ENCODE measurements around the gene PLEKHG1.

DNA sequence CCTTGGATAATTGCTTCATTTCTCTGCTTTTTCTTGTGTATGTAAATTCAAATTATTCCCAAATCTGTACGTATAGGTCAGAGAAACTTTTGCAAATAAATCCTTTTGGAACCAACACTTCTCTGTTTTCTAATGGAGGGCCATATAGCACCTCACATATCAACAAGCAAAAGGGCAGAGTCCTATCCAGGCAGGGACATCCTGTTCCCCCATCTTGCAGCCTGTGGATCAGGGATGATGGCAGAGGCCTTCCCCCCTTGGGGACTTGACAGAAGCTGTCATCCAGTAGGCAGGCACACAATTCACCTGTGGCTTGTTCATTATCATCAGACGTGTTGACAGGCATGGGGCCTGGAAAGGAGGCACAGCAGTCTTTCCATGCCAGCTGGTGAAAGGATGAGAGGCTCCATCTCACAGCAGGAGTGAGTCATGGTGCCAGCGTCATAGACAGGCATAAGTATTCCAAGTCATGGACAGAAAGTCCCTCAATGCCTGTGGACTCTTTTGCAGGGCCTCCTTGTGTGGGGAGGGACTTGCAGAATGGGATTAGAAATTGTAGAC, 31.8 kb upstream of the PLEKHG1 start:
- TF ChIP-seq RNF2 (IDR thresholded peaks at IDR 0.05; ENCODE audit: borderline replicate concordance, low read depth) = no peak
- TF ChIP-seq, protein P1, sequence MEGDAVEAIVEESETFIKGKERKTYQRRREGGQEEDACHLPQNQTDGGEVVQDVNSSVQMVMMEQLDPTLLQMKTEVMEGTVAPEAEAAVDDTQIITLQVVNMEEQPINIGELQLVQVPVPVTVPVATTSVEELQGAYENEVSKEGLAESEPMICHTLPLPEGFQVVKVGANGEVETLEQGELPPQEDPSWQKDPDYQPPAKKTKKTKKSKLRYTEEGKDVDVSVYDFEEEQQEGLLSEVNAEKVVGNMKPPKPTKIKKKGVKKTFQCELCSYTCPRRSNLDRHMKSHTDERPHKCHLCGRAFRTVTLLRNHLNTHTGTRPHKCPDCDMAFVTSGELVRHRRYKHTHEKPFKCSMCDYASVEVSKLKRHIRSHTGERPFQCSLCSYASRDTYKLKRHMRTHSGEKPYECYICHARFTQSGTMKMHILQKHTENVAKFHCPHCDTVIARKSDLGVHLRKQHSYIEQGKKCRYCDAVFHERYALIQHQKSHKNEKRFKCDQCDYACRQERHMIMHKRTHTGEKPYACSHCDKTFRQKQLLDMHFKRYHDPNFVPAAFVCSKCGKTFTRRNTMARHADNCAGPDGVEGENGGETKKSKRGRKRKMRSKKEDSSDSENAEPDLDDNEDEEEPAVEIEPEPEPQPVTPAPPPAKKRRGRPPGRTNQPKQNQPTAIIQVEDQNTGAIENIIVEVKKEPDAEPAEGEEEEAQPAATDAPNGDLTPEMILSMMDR (IDR thresholded peaks at IDR 0.05) = no peak
- no peak for TF ChIP-seq ESRRA (IDR thresholded peaks at IDR 0.05; ENCODE audit: borderline replicate concordance, low read length)
- no peak for TF ChIP-seq CHD4 (IDR thresholded peaks at IDR 0.05; ENCODE audit: borderline replicate concordance)
- TF ChIP-seq RFX5 (IDR thresholded peaks at IDR 0.05) = no peak
- no peak for TF ChIP-seq CEBPB (IDR thresholded peaks at IDR 0.05)
- no peak for TF ChIP-seq RARB (CRISPR knock-in tag; IDR thresholded peaks at IDR 0.05)
- TF ChIP-seq, protein P2, sequence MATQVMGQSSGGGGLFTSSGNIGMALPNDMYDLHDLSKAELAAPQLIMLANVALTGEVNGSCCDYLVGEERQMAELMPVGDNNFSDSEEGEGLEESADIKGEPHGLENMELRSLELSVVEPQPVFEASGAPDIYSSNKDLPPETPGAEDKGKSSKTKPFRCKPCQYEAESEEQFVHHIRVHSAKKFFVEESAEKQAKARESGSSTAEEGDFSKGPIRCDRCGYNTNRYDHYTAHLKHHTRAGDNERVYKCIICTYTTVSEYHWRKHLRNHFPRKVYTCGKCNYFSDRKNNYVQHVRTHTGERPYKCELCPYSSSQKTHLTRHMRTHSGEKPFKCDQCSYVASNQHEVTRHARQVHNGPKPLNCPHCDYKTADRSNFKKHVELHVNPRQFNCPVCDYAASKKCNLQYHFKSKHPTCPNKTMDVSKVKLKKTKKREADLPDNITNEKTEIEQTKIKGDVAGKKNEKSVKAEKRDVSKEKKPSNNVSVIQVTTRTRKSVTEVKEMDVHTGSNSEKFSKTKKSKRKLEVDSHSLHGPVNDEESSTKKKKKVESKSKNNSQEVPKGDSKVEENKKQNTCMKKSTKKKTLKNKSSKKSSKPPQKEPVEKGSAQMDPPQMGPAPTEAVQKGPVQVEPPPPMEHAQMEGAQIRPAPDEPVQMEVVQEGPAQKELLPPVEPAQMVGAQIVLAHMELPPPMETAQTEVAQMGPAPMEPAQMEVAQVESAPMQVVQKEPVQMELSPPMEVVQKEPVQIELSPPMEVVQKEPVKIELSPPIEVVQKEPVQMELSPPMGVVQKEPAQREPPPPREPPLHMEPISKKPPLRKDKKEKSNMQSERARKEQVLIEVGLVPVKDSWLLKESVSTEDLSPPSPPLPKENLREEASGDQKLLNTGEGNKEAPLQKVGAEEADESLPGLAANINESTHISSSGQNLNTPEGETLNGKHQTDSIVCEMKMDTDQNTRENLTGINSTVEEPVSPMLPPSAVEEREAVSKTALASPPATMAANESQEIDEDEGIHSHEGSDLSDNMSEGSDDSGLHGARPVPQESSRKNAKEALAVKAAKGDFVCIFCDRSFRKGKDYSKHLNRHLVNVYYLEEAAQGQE (IDR thresholded peaks at IDR 0.05) = no peak
